Fibroblast of skin of scalp (primary cell): ENCODE measurements around the gene CRYBA1.
"Not testable (repeated sequence)": the region's sequence is repeated elsewhere in the genome, so short reads cannot be mapped to it uniquely, and the experiment has no call there.

ENCODE experiments used
- DNase-seq: peaks from one replicate; pipeline ENCODE4 v3.0.0-alpha.2; 2013

The CRYBA1 gene

DNA sequence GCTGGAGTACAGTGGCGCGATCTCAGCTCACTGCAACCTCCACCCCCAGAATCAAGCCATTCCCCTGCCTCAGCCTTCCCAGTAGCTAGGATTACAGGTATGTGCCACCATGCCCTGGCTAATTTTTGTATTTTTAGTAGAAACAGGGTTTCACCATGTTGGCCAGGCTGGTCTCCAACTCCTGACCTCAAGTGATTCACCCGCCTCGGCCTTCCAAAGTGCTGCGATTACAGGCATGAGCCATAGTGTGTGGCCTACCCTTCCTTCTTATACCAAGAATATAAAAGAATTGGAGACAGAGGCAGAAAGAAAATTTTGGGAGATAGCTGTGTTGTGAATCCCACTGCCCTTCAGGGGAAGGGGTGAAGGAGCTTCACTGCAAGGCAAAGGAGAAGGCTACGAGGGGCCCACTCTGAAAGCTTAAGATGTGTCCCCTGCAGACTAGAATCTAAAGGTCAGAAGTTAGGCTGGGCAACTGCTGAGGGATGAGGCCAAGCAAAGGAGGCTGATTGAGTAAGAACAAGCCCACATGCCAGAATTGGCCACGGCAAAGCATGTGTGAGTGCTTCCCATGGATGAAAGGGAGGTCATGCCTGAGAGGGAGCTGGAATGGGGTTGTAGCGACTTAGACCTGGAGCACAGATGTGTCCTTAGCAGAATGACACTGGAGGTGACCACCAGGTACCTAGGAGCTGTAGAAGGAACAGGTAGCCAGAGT is 8.4 kb upstream of the CRYBA1 start:
- peak; percentile 27 for DNase-seq

DNA sequence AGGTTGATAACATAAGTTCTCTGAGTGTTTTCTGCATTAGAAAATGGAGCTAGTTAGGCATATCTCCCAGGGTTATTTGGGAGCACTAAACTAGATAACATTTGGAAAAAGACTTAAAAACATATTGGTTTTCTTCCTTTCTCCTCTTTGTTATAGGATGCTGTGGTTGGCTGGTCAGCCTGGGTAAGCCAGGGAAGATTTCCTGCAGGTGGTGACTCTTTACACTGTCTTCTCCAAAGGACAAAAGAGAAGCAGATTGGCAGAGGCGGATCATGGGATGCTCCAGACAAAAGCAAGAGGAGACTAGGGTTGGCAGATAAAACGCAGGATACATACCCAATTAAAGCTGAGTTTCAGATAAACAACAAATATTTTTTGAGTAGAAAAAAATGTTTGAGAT is 6.2 kb upstream of the CRYBA1 start:
- DNase-seq, result no peak

DNA sequence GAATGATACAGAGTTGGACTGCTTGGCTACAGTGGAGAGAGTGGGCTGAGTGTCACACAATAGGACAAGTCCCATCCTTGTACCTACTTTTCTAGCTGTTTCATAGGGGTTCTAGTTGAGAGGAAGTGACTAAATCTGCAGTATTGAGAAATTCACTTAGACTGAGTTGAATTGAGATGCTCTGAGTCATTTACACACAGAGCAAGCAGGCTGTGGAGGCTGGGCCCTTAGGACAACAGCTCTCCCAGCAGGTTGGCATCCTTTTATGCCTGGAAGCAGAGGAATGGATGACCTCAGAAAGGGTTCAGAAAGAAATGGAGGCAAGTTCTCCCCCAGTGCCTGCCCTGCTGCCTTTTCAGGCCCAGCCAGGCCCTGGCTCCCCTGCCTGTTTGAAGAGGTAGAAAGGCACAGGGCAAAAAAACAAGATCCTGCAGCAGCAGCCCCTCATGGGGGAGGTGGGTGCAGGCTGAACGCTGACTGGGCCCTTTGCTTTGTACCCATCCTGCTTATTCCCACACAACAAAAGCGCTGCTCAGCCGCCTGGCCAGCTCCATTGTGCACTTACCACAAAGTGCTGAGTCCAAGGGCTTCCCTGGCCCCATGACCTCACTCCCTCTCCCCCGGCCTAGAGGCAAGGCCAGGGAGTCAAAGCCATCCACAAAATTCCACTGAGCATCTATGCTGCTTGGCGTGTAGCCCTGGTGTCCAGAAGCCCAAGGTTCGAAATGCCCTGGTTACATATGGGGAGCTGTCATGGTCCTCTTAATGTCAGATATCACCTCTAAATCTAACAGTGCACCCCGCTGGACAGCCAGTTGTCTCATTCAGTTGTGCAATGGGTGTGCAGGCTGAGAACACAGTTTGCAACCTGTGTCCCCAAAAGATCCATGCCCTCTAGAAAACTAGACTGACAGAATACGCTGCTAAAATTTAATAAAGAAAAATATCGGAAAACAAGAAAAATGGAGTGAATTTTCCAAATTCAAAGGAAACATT is 5.4 kb upstream of the CRYBA1 start:
- peak; percentile 97 for DNase-seq

DNA sequence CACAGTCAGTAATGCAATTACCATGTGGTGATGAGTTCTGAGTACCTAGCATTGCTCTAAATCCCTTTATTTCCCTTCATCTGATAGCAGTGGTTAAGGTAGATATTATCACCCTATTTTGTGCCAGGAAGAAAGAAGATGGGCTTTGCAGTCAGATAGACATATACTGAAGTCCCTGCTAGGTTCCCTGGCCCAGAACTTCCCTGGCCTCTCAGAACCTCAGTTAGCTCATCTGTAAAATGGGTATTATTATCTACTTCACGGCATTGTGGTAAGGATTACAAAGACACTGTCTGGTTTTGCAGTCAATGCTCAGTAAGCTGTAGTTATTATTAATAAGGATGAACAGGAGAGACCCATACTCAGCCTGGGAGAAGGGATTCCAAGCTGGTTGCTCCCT is 4.6 kb upstream of the CRYBA1 start:
- no peak for DNase-seq

DNA sequence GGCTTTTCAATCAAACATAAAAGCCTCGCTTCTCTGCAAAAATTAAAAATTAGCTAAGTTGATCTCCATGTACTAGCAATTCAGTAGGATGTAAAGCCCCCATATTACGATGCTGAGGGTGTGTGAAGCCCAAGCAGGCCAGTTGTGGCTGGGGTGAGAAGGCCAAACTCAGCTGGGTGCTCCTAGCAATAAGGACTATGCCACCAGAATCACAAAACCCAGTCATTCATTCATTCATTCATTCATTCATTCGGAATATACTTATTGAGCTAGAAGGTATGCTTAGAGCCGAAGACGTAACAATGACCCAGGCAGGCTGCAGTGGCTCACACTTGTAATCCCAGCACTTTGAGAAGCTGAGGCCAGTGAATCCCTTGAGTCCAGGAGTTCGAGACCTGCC is 3.9 kb upstream of the CRYBA1 start:
- DNase-seq, result no peak

DNA sequence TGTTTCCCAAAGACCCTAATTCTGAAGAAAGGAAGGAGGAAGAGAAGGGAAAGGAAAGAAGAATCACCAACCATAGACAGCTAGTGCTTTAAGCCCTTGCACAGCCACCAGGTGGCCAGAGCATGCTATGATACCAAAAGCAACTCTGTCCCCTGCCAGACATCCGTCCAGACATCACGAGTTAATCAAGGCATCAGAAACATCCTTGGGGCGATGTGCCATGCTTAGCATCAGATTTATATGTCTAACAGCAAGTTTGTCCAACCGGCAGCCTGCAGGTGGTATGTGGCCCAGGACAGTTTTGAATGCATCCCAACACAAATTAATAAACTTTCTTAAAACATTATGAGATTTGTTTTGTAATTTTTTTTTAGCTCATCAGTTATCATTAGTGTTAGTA is 2.9 kb upstream of the CRYBA1 start:
- peak; percentile 65 for DNase-seq

DNA sequence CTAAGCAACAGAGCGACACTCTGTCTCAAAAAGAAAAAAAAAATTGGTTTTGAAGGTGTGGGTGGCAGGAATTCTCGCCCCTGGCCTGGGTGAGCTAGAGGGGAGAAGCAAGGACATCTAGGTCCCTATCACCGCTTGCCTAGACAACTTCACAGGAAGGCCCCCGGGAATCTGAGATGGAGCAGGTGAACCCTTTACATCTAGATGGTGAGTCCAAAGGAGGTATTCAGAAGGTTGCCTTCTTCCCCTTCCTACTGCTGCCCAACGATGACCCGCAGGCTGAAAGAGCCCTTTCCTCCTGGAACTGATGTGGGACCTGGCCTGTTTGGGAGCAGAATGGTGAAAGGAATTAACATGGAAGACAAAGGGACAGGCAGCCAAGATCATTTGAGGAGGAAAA is 1.3 kb upstream of the CRYBA1 start:
- no peak for DNase-seq

DNA sequence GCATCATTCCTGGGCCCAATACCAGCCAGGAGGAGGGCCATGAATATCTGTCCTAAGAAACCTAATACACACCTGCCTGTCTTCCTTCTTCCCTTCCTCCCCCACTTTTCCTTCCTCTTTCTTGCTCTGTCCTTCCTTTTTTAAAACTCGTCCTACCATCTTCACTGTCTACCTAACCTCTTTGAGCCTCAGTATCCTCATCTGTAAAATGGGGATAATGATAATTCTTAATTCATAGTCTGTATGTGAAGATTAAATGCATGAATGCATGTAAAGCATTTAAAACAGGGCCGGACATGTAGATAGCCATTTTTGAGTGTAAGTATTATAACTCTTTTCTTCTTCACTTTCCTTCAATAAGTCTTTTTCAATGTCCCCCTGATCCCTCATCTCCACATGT is 560 bp downstream of the CRYBA1 start:
- no peak for DNase-seq

DNA sequence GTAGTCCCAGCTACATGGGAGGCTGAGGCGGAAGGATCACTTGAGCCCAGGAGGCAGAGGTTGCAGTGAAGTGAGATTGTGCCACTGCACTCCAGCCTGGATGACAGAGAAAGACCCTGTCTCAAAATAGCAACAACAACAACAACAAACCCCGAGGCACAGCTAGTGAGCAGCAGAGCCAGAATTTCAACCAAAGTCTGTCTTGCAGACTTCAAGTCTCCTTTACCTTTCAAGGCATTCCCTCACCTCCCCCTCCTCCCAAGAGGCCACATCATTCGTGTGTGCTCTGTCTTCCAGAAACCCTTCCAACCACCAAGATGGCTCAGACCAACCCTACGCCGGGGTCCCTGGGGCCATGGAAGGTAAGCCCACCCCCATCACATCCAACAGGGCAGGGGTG is 2.2 kb downstream of the CRYBA1 start:
- DNase-seq, result no peak

DNA sequence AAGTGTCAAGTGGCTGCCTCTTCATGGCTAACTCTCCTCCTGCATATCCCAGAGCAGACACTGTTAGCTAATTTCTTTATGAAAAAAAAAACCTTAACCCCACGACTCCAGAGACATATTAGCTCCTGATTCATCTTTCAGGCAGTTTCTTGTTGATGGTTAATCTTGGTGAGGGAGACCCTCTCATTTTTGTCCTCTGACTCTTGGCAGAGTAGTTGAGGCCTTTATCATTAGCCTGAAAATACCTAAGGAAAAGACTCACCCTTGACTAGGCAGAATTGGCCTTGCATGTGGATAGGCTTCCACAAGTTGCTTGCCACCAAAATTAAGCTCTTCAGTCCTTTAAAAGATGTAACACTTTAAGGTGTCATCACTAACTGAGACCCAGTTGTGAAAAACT is 4.0 kb downstream of the CRYBA1 start:
- DNase-seq, result peak; percentile 89

DNA sequence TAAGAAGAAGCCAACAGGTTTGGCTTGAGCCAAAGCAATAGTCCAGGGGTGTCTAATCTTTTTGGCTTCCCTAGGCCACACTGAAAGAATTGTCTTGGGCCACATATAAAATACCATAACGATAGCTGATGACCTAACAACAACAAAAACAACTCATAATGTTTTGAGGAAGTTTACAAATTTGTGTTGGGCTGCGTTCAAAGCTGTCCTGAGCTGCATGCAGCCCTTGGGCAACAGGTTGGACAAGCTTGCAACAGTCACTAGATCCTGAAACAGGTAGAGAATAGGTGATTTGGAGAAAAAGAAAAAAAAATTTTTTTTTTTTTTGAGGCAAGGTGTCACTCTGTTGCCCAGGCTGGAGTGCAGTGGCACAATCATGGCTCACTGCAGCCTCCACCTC is 4.5 kb downstream of the CRYBA1 start:
- DNase-seq, result no peak

DNA sequence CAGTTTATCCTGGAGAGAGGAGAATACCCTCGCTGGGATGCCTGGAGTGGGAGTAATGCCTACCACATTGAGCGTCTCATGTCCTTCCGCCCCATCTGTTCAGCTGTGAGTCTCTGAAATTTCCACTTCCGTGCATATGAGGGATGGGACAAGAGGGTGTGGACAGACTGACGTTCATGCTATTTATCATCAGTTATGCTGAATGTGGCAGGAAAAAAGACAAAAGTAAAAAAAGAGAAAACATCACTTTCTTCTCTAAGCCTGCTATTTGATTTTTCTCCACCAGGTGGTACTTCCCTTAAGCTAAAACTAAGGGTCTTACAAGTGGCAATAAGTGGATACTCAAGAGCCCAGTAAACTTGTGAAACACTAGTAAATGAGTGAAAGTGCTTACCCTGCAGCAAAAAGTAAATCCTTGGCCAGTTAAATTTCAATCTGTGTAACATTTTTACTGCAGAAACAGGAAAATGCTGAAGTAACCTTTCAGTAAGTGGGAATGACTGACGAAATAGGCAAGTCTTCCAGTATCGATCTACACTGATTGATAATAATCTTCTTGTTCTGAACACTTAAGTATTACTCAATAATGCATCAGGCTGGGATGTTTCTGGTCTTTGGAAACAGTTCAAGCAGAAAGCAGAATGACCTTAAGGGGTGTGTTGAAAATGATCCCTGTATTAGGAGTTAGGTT is 5.6 kb downstream of the CRYBA1 start:
- DNase-seq, result peak; percentile 59

DNA sequence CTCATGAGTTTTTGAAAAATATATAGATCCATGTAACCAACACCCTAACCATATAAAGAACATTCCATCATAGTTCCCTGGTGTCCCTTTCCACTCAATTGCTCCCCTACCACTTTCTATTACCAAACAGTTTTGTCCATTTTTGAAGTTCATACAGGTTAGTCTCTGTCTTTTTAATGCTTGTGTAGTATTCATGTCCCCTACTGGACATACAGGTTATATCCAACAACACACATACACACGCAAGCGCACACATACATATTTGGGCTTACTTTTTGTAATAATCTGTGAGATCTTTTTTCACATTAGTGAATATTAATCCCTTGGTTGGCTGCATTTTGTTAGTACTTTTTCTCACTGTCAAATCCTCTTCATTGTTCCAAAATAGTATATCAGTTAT is 6.4 kb downstream of the CRYBA1 start:
- DNase-seq, result no peak

DNA sequence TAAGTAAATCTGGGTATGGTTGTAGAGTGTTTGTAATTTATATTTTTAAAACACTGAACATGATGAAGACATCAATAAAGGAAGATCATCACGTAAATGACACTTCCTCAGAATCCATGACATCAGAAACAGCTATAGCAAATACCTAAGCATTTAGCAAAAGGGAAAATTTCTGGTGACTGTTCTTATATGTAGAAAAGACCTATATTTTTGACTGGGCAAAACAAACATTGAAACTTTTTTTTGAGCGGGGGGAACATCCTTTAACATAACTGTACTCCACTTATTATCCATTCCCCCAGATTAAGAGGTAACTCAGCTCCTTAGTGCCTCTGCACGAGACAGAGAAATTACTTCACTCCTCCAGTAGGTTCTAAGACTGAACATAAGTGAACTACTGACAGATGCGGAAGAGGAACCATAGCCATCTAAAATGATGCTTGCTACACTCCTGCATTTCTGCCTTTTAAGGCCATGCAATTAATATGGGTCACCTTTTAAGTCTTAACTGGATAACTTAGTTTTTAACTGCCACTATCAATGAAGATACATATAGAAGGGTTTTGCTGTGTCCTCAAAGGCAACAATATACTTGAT is 9.4 kb downstream of the CRYBA1 start:
- no peak for DNase-seq

DNA sequence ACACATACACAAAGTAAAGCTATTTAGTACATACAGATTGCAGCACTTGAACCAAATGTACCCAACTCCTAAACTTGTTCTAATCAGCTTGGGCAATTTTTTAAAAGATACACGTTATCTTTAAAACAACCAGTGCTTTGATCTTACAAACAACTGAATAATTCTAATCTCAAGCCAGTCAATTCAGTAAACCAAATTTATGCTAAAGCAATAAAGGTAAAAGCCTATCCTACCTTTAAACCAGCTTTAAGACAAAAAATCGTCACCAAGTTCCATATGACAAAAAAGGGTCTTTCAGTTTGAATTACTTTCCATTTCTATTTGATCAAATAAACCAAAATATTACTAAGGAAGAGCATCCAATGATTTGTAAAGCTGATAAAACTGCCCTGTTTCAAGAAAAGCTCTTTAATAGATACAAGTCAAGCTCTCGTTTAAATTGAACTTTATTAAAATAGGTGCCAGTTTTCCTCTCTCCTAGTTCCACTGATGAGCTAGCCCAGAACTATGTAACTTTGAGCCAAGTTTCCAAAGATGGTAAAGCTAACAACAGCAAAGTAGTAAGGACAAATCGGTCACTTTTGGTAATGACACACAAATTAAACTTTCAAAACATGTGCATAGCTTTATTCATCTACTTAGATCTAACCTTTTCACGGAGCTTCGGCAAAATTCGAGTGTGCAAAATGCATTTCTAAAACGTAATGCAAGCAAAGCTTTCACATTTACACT is 10.2 kb downstream of the CRYBA1 start:
- DNase-seq, result peak; percentile 67

DNA sequence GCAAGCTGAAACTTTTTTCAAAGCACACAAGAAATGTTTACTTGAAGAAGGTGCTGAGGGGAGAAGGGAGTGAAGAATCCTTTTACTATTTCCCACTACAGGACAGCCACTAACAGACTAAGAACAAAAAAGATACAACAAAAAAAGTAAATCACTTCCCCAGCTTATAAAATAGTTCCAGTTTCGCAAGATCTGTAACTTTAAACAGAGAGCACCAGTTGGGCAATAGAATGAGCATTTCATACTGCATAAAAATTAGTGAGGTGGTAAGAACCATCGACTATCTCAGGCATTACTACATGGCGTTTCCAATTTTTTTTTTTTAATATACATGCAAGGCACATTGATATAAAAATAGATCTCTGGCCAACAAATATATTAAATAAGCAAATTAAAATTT is 11.1 kb downstream of the CRYBA1 start:
- DNase-seq, result no peak

DNA sequence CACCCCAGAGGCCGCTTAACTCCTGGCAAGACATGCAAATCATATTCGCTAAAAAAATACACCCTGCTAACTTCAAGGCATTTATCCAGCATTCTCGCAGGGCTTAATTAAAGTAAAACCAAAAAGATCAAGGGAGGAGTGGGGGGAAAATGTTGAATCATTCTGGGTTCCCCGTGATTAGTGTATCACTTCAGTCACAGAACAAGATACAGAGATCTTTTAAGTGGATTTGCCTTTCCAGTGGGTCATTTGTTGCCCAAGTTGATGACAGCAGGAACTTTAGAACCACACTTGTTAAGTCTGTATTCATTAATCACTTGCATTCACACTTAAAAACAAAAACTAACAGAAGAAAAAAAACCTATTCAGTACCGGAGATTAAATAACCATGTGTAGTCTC is 17.3 kb downstream of the CRYBA1 start:
- DNase-seq, result no peak

DNA sequence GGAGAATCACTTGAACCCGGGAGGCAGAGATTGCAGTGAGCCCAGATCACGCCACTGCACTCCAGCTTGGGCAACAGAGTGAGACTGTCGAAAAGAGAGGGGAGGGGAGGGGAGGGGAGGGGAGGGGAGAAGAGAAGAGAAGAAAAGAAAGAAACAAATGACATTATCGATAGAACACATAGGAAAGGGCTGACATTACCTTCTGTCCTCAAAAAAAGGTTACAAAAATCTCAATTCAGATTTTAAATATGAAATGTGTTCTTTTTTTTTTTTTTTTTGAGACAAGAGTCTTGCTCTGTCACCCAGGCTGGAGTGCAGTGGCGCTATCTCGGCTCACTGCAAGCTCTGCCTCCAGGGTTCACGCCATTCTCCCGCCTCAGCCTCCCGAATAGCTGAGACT is 25.3 kb downstream of the CRYBA1 start:
- DNase-seq, result not testable (repeated sequence)

DNA sequence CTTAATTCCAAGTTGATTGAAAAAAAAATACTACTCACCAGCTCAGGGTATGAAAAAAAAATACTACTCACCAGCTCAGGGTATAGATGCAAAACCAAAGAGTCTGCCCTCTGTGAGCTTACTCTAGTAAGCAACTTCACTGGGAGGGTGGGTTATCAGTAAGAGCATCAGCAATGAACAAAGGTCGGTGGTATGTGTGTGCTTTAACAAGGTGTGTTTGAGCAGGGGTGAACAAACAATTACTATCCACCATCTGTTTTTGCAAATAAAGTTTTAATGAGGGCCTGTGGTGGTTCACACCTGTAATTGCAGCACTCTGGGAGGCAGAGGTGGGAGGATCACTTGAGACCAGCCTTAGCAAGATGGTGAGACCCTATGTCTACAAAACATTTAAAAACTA is 27.3 kb downstream of the CRYBA1 start:
- no peak for DNase-seq

DNA sequence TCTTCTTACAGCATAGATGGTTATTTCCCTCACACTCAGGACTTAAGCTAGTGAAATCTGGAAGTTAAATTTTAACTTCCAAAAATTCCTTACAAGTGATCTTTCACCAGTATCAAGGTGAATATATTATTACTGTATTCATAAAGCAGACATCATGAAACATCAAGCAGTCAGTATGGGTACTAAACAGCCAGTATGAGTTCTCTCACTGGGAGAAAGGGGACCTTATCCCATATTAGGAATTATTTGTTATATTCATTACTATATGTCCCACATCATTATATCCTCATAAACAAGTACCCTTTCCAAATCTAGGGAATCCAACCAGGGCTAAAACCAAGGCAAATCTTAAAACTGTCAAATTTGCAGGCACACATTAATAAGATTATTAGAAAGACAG is 32.0 kb downstream of the CRYBA1 start:
- no peak for DNase-seq

DNA sequence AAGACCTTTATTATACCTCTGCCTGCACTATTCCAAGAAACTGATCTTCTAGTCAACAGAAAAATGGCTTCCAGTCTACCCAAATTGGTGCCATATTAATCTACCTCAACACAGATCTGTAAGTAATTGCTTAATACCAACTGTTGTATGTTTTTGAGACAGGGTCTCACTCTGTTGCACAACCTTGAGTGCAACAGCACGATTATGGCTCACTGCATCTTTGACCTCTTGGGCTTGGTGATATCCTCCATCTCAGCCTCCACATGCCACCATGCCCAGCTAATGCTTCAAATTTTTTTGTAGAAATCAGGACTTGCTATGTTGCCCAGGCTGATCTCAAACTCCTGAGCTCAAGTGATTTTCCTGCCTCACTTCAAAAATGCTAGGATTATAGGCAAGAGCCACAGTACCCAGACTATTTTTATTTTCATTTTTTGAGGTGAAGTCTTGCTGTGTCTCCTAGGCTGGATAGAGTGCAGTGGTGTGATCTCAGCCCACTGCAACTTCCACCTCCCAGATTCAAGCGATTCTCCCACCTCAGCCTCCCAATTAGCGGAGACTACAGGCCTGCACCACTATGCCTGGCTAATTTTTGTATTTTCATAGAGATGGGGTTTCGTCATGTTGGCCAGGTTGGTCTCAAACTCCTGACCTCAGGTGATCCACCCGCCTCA is 32.9 kb downstream of the CRYBA1 start:
- DNase-seq, result no peak

DNA sequence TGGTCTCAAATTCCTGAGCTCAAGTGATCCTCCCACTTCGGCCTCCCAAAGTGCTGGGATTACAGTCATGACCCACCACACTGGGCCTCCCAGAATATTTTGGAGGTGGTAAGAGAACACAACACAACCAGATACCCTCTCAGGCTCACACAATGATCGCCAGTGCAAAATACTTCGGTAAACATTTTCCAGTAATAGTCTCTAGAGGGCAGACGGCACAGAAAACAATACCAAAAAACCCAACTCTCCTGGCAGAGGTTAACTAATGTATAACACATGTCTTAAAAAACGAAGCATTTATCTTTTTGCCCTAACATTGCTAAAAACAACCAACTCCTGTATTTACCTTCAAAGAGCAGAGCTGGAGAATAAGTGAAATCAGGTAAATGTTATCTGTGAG is 36.8 kb downstream of the CRYBA1 start:
- peak; percentile 24 for DNase-seq
